ENCODE data around the gene GJB3.

GRCh38 chr1:34739613-34740012, 41.4 kb upstream of the GJB3 start:
- no peak for TF ChIP-seq CTCF (IDR thresholded peaks at IDR 0.05; ENCODE audit: insufficient read depth, low read length)
- TF ChIP-seq POLR2AphosphoS5 (IDR thresholded peaks at IDR 0.05; ENCODE audit: low read depth) = no peak
- TF ChIP-seq REST (IDR thresholded peaks at IDR 0.05; ENCODE audit: insufficient replicate concordance, low read depth) = no peak
- no peak for TF ChIP-seq SPI1 (IDR thresholded peaks at IDR 0.05; ENCODE audit: borderline replicate concordance, low read depth)
- TF ChIP-seq GABPA (IDR thresholded peaks at IDR 0.05; ENCODE audit: low read depth) = no peak

All from HL-60 (cell line).